DOHH2 (cell line): Measurements from ENCODE around the gene CCDC28B.

ENCODE experiments used
- CTCF ChIP-seq: fragments of 200-600 bp; sonication (generic); IDR thresholded peaks from one replicate; pipeline ENCODE4 v1.5.1; 2014; ENCODE audit warnings: antibody characterized with exemption, mild to moderate bottlenecking, low read depth, low read length; ENCODE audit not compliant: poor library complexity, severe bottlenecking
- EZH2phosphoT487 ChIP-seq: fragments of 200-600 bp; sonication (generic); IDR thresholded peaks from 2 replicates; pipeline ENCODE4 v1.6.1; 2017; ENCODE audit warnings: borderline replicate concordance, mild to moderate bottlenecking, antibody characterized with exemption, low read length, moderate library complexity, mixed read lengths

- no peak for TF ChIP-seq CTCF
- no peak for TF ChIP-seq EZH2phosphoT487
Measured at GRCh38 chr1:32220746-32221580, 20.6 kb downstream of the CCDC28B start.
